T follicular helper cell (primary cell): Measurements from ENCODE around the gene GTF2A1.
"Not testable (repeated sequence)": the region's sequence is repeated elsewhere in the genome, so short reads cannot be mapped to it uniquely, and the experiment has no call there.

Experiments
- DNase-seq: peaks from one replicate; pipeline ENCODE4 v3.0.0-alpha.2; 2020; ENCODE audit warnings: low read depth
- total RNA-seq, 2 experiments: gene quantifications; one replicate each; lab custom pipeline; 2026; lab: John Stamatoyannopoulos, UW

The GTF2A1 gene
- 68.0 to 74.0 reads per million in 2 experiments for total RNA-seq

GRCh38 chr14:81220830-81221578, at the start of gene GTF2A1:
Gene GTF2A1, minus strand, starts transcription at chr14:81220959. Its CDS starts 441 bp downstream, at chr14:81220518.
- DNase-seq: peak; percentile 94

- DNase-seq: no peak
These were observed 49.2 kb upstream of the GTF2A1 start for GRCh38 chr14:81269979-81270375.

- no peak for DNase-seq
These were observed 48.6 kb upstream of the GTF2A1 start for GRCh38 chr14:81269100-81269978.

GRCh38 chr14:81268016-81268416, 47.3 kb upstream of the GTF2A1 start:
- no peak for DNase-seq

GRCh38 chr14:81265636-81266169, 44.9 kb upstream of the GTF2A1 start:
- no peak for DNase-seq

- DNase-seq: no peak
These were observed 43.9 kb upstream of the GTF2A1 start for GRCh38 chr14:81264671-81265070.

GRCh38 chr14:81263777-81264410, 43.1 kb upstream of the GTF2A1 start:
- no peak for DNase-seq

GRCh38 chr14:81261176-81261575, 40.4 kb upstream of the GTF2A1 start:
- DNase-seq: no peak

GRCh38 chr14:81260732-81261131, 40.0 kb upstream of the GTF2A1 start:
- DNase-seq: no peak

- no peak for DNase-seq
These were observed 35.7 kb upstream of the GTF2A1 start for GRCh38 chr14:81256289-81256960.

- DNase-seq: no peak
These were observed 31.5 kb upstream of the GTF2A1 start for GRCh38 chr14:81252278-81252677.

- no peak for DNase-seq
These were observed 26.6 kb upstream of the GTF2A1 start for GRCh38 chr14:81247271-81247766.

- DNase-seq: no peak
These were observed 25.9 kb upstream of the GTF2A1 start for GRCh38 chr14:81246461-81247270.

GRCh38 chr14:81245771-81246170, 25.0 kb upstream of the GTF2A1 start:
- no peak for DNase-seq

GRCh38 chr14:81244431-81244830, 23.7 kb upstream of the GTF2A1 start:
- not testable (repeated sequence) for DNase-seq

GRCh38 chr14:81243499-81243898, 22.7 kb upstream of the GTF2A1 start:
- no peak for DNase-seq

GRCh38 chr14:81236849-81237248, 16.1 kb upstream of the GTF2A1 start:
- not testable (repeated sequence) for DNase-seq

- no peak for DNase-seq
These were observed 15.4 kb upstream of the GTF2A1 start for GRCh38 chr14:81236138-81236537.

GRCh38 chr14:81235096-81235495, 14.3 kb upstream of the GTF2A1 start:
- no peak for DNase-seq

- no peak for DNase-seq
These were observed 13.5 kb upstream of the GTF2A1 start for GRCh38 chr14:81234278-81234677.

GRCh38 chr14:81233615-81234014, 12.9 kb upstream of the GTF2A1 start:
- no peak for DNase-seq
